Effector memory CD4-positive, alpha-beta T cell (primary cell): ENCODE results near the gene MIER3.

ENCODE experiments used
- DNase-seq, 3 donors: peaks; one replicate each; pipeline ENCODE4 v3.0.0-alpha.2; 2020
- H3K27ac ChIP-seq: 2 replicates; pipeline ENCODE4 v1.7.0; 2013; ENCODE audit warnings: mild to moderate bottlenecking, low read length, moderate library complexity; ENCODE audit not compliant: insufficient read depth, poor library complexity, severe bottlenecking
- H3K27me3 ChIP-seq: replicated peaks from 2 replicates; pipeline ENCODE4 v1.7.0; 2013; ENCODE audit warnings: mild to moderate bottlenecking, low read length; ENCODE audit not compliant: insufficient read depth, control insufficient read depth, poor library complexity, severe bottlenecking
- H3K36me3 ChIP-seq: 2 replicates; pipeline ENCODE4 v1.7.0; 2013; ENCODE audit warnings: mild to moderate bottlenecking, low read length, moderate library complexity; ENCODE audit not compliant: control insufficient read depth, insufficient read depth
- H3K4me1 ChIP-seq: 2 replicates; pipeline ENCODE4 v1.7.0; 2013; ENCODE audit warnings: low read length, mild to moderate bottlenecking; ENCODE audit not compliant: control insufficient read depth, insufficient read depth, poor library complexity, severe bottlenecking
- H3K4me3 ChIP-seq: 2 replicates; pipeline ENCODE4 v1.7.0; 2013; ENCODE audit warnings: low read length, low read depth, mild to moderate bottlenecking; ENCODE audit not compliant: insufficient read depth, poor library complexity, severe bottlenecking
- H3K9me3 ChIP-seq: 2 replicates; pipeline ENCODE4 v1.7.0; 2013; ENCODE audit warnings: mild to moderate bottlenecking, low read length, moderate library complexity; ENCODE audit not compliant: control insufficient read depth

The MIER3 gene

GRCh38 chr5:56938858-56939257, 13.1 kb downstream of the MIER3 start:
- Histone ChIP-seq H3K4me3 (no peak overlapping the region), H3K4me1 (no peaks in the 10 kb centered on the region), H3K27me3 (no peaks in the 10 kb centered on the region), H3K9me3 (no peaks in the 10 kb centered on the region), H3K36me3 (peaks cover 58% of the 10 kb centered on the region), H3K27ac (no peak overlapping the region)
- no peak for DNase-seq

GRCh38 chr5:56934325-56934724, 17.6 kb downstream of the MIER3 start:
- no peaks in the 10 kb centered on the region for H3K4me1 ChIP-seq
- H3K4me3 ChIP-seq: no peak overlapping the region
- no peak for DNase-seq
- no peaks in the 10 kb centered on the region for H3K9me3 ChIP-seq
- H3K36me3 ChIP-seq: peaks cover 58% of the 10 kb centered on the region
- H3K27ac ChIP-seq: no peak overlapping the region
- H3K27me3 ChIP-seq: no peaks in the 10 kb centered on the region

GRCh38 chr5:56922922-56923321, 29.0 kb downstream of the MIER3 start:
- peaks cover 33% of the 10 kb centered on the region for H3K36me3 ChIP-seq
- no peaks in the 10 kb centered on the region for H3K4me1 ChIP-seq
- no peaks in the 10 kb centered on the region for H3K27me3 ChIP-seq
- H3K27ac ChIP-seq: no peak overlapping the region
- no peak overlapping the region for H3K4me3 ChIP-seq
- DNase-seq: no peak
- no peaks in the 10 kb centered on the region for H3K9me3 ChIP-seq

GRCh38 chr5:56919942-56920662, 31.8 kb downstream of the MIER3 start:
- Histone ChIP-seq H3K27ac (no peak overlapping the region), H3K9me3 (no peaks in the 10 kb centered on the region), H3K27me3 (no peaks in the 10 kb centered on the region), H3K36me3 (peaks cover 20% of the 10 kb centered on the region), H3K4me3 (no peak overlapping the region), H3K4me1 (no peaks in the 10 kb centered on the region)
- DNase-seq: no peak

GRCh38 chr5:56918054-56918453, 33.9 kb downstream of the MIER3 start:
- H3K27me3 ChIP-seq: no peaks in the 10 kb centered on the region
- no peaks in the 10 kb centered on the region for H3K9me3 ChIP-seq
- no peak for DNase-seq
- no peak overlapping the region for H3K27ac ChIP-seq
- H3K36me3 ChIP-seq: peaks cover 8% of the 10 kb centered on the region
- no peak overlapping the region for H3K4me3 ChIP-seq
- H3K4me1 ChIP-seq: no peaks in the 10 kb centered on the region

- peaks cover 3% of the 10 kb centered on the region for H3K36me3 ChIP-seq
- DNase-seq: no peak
- no peaks in the 10 kb centered on the region for H3K27me3 ChIP-seq
- H3K9me3 ChIP-seq: no peaks in the 10 kb centered on the region
- H3K4me3 ChIP-seq: no peak overlapping the region
- no peak overlapping the region for H3K27ac ChIP-seq
- no peaks in the 10 kb centered on the region for H3K4me1 ChIP-seq
Observed at GRCh38 chr5:56917534-56917933, 34.4 kb downstream of the MIER3 start.

GRCh38 chr5:56914678-56915077, 37.2 kb downstream of the MIER3 start:
- Histone ChIP-seq H3K36me3 (no peaks in the 10 kb centered on the region), H3K4me3 (no peak overlapping the region), H3K27ac (no peak overlapping the region), H3K27me3 (no peaks in the 10 kb centered on the region), H3K4me1 (peaks cover 12% of the 10 kb centered on the region), H3K9me3 (no peaks in the 10 kb centered on the region)
- no peak for DNase-seq

GRCh38 chr5:56913766-56914165, 38.2 kb downstream of the MIER3 start:
- no peak overlapping the region for H3K27ac ChIP-seq
- H3K4me3 ChIP-seq: no peak overlapping the region
- H3K4me1 ChIP-seq: peaks cover 17% of the 10 kb centered on the region

GRCh38 chr5:56910210-56910965, 41.5 kb downstream of the MIER3 start:
- H3K27ac ChIP-seq: peak overlapping the region; percentile 75
- no peaks in the 10 kb centered on the region for H3K27me3 ChIP-seq
- no peaks in the 10 kb centered on the region for H3K36me3 ChIP-seq
- H3K4me1 ChIP-seq: peaks cover 17% of the 10 kb centered on the region
- peak overlapping the region; percentile 75 for H3K4me3 ChIP-seq
- DNase-seq: peak in 2 of 3 donors; percentile 3 to 22
- H3K9me3 ChIP-seq: no peaks in the 10 kb centered on the region

More at GRCh38 chr5:56913766-56914165, 38.2 kb downstream of the MIER3 start:
- DNase-seq: no peak
- H3K9me3 ChIP-seq: no peaks in the 10 kb centered on the region
- H3K36me3 ChIP-seq: no peaks in the 10 kb centered on the region
- no peaks in the 10 kb centered on the region for H3K27me3 ChIP-seq
